CD4-positive, alpha-beta T cell (primary cell): Measurements from ENCODE around the gene UBA52. TPM values are rescaled to one million over a fixed set of nuclear protein-coding genes. Genes with fewer than 3 reads are reported as not detected.
"Not testable (repeated sequence)": the region's sequence is repeated elsewhere in the genome, so short reads cannot be mapped to it uniquely, and the experiment has no call there.

Experiments used
- ATAC-seq: fragments of 200-7000 bp; cut with Tn5 transposase; one replicate; pipeline ENCODE4 v1.10.0; 2022; ENCODE audit warnings: mild to moderate bottlenecking; ENCODE audit not compliant: poor library complexity
- CTCF ChIA-PET: fragments of 350-600 bp; sonication (Branson Sonifier 250); formaldehyde crosslinking; loops from one replicate; lab custom pipeline; 2021; ENCODE audit warnings: antibody characterized with exemption, inconsistent platforms; lab: Charles Lee
- POLR2A ChIA-PET: fragments of 350-600 bp; sonication (Branson Sonifier 250); formaldehyde crosslinking; loops from one replicate; lab custom pipeline; 2021; ENCODE audit warnings: antibody characterized with exemption, inconsistent platforms; lab: Charles Lee
- DNase-seq, 14 experiments: peaks; one replicate each; pipeline ENCODE4 v3.0.0-alpha.2; 2013 to 2020; ENCODE audit warnings: mixed read lengths in 2 of 14
- H3K27ac ChIP-seq, 2 donors: one replicate each; pipeline versions ENCODE4 v1.5.1 to v1.7.0; 2013; ENCODE audit warnings: low read length in 2 of 2, low read depth in 1 of 2, mild to moderate bottlenecking in 1 of 2
- H3K27me3 ChIP-seq, 2 experiments: 1 replicate in 1 of 2; 2 replicates in 1 of 2; pipeline versions ENCODE4 v1.6.1 to v1.7.0; 2013; ENCODE audit warnings: low read length in 2 of 2, control low read depth in 1 of 2, mild to moderate bottlenecking in 1 of 2, moderate library complexity in 1 of 2; ENCODE audit not compliant: insufficient read depth in 2 of 2, control insufficient read depth in 1 of 2
- H3K36me3 ChIP-seq: one replicate; pipeline ENCODE4 v1.6.1; 2013; ENCODE audit warnings: low read length, control low read depth; ENCODE audit not compliant: insufficient read depth
- H3K4me1 ChIP-seq: one replicate; pipeline ENCODE4 v1.6.1; 2013; ENCODE audit warnings: low read length, control low read depth; ENCODE audit not compliant: insufficient read depth
- H3K4me3 ChIP-seq: one replicate; pipeline ENCODE4 v1.5.1; 2013; ENCODE audit warnings: mild to moderate bottlenecking, low read length, moderate library complexity
- H3K9me3 ChIP-seq, 2 experiments: 1 replicate in 1 of 2; 2 replicates in 1 of 2; pipeline versions ENCODE4 v1.6.1 to v1.7.0; 2013; ENCODE audit warnings: low read length in 2 of 2, mild to moderate bottlenecking in 2 of 2, control low read depth in 1 of 2, moderate library complexity in 1 of 2; ENCODE audit not compliant: control insufficient read depth in 1 of 2, insufficient read depth in 1 of 2
- H3K27ac Mint-ChIP-seq: one replicate; pipeline ENCODE4 v1.8.0; 2020; ENCODE audit warnings: mixed read lengths
- H3K27me3 Mint-ChIP-seq: one replicate; pipeline ENCODE4 v1.8.0; 2021; ENCODE audit warnings: mixed read lengths
- H3K36me3 Mint-ChIP-seq: one replicate; pipeline ENCODE4 v1.8.0; 2021; ENCODE audit warnings: low read depth, mixed read lengths
- H3K4me1 Mint-ChIP-seq: one replicate; pipeline ENCODE4 v1.8.0; 2021; ENCODE audit warnings: low read depth, mixed read lengths
- H3K4me3 Mint-ChIP-seq: one replicate; pipeline ENCODE4 v1.8.0; 2020; ENCODE audit warnings: mild to moderate bottlenecking, mixed read lengths
- H3K9me3 Mint-ChIP-seq: one replicate; pipeline ENCODE4 v1.8.0; 2020; ENCODE audit warnings: mixed read lengths
- CTCF ChIP-seq: fragments of 200-600 bp; IDR thresholded peaks from one replicate; pipeline ENCODE4 v1.8.0; 2022; ENCODE audit warnings: antibody characterized with exemption, mild to moderate bottlenecking
- intact Hi-C, 2 experiments: fragments of 100-400 bp; cut with DNase I in 1 of 2; cut with micrococcal nuclease in 1 of 2; formaldehyde crosslinking; loops; one replicate each; pipeline versions ENCODE4 v1.15.1 to v1.9.0; 2023 to 2025; cut with DNase I, micrococcal nuclease
- total RNA-seq, 174 experiments: library from RNA in 2 of 174; stranded (reverse) in 2 of 174; gene quantifications; one replicate each; pipeline ENCODE4 v1.2.3 and lab custom pipeline; 2021 to 2026

Gene UBA52
- total RNA-seq, 2 experiments from 2014 or later, result 2,255 to 2,378 TPM

GRCh38 chr19:18539372-18539771 lies 32.3 kb upstream of the UBA52 start:
- Mint-ChIP-seq H3K4me1 (peaks cover 25% of the 10 kb centered on the region), H3K36me3 (peaks cover 71% of the 10 kb centered on the region), H3K4me3 (no peak overlapping the region), H3K9me3 (no peaks in the 10 kb centered on the region), H3K27me3 (no peaks in the 10 kb centered on the region), H3K27ac (no peak overlapping the region)
- Histone ChIP-seq H3K9me3 (no peaks in the 10 kb centered on the region), H3K27me3 (no peaks in the 10 kb centered on the region), H3K4me3 (no peak overlapping the region), H3K27ac (no peak overlapping the region), H3K36me3 (peaks cover 59% of the 10 kb centered on the region), H3K4me1 (peaks cover 24% of the 10 kb centered on the region)
- POLR2A ChIA-PET, result no interaction called here
- TF ChIP-seq CTCF, result no peak
- intact Hi-C loops, result no loop called here
- CTCF ChIA-PET, result no interaction called here
- peak in 1 of 14 experiments; percentile 20 for DNase-seq
- no peak for ATAC-seq

- intact Hi-C loops, result loop anchor here (5.0 kb wide), 1 partner anchor 47 kb away; the partner anchor contains the start of gene REX1BD (in 2 of the 2)
- H3K27ac Mint-ChIP-seq, CTCF ChIA-PET, H3K4me3 ChIP-seq, H3K4me3 Mint-ChIP-seq, H3K27me3 Mint-ChIP-seq, H3K9me3 Mint-ChIP-seq, ATAC-seq, H3K9me3 ChIP-seq, H3K27me3 ChIP-seq, DNase-seq, H3K27ac ChIP-seq: not testable (repeated sequence)
- H3K36me3 Mint-ChIP-seq, result peaks cover 67% of the 10 kb centered on the region
- peaks cover 28% of the 10 kb centered on the region for H3K4me1 ChIP-seq
- POLR2A ChIA-PET, result interaction anchor here (0.8 kb wide), 1 partner anchor 19 kb away, joined by 4 read pairs; no protein-coding TSS in a partner anchor
- peaks cover 57% of the 10 kb centered on the region for H3K36me3 ChIP-seq
- peaks cover 27% of the 10 kb centered on the region for H3K4me1 Mint-ChIP-seq
These were observed 31.5 kb upstream of the UBA52 start for GRCh38 chr19:18540200-18540599.

- Mint-ChIP-seq H3K27ac (peak overlapping the region; percentile 91), H3K27me3 (no peaks in the 10 kb centered on the region), H3K36me3 (peaks cover 58% of the 10 kb centered on the region), H3K9me3 (no peaks in the 10 kb centered on the region), H3K4me3 (peak overlapping the region; percentile 92), H3K4me1 (peaks cover 27% of the 10 kb centered on the region)
- ChIA-PET CTCF (no interaction called here), POLR2A (interaction anchor here (0.6 to 2.0 kb wide), 4 partner anchors 16 to 592 kb away, joined by 3 to 24 read pairs (median 11); partner anchors contain the start of genes KXD1, REX1BD and UBA52)
- H3K4me3 ChIP-seq, result no peak overlapping the region
- DNase-seq, result no peak
- intact Hi-C loops, result loop anchor here (5.0 kb wide), 1 partner anchor 46 kb away; the partner anchor contains the start of gene REX1BD (in 2 of the 2)
- peaks cover 28% of the 10 kb centered on the region for H3K4me1 ChIP-seq
- H3K36me3 ChIP-seq, result peaks cover 45% of the 10 kb centered on the region
- no peak for ATAC-seq
- no peaks in the 10 kb centered on the region for H3K9me3 ChIP-seq
- TF ChIP-seq CTCF, result no peak
- peak overlapping the region in 1 of 2 donors; percentile 65 for H3K27ac ChIP-seq
- no peaks in the 10 kb centered on the region for H3K27me3 ChIP-seq
These were observed 30.2 kb upstream of the UBA52 start for GRCh38 chr19:18541258-18541991.
